GM12875 (cell line): ENCODE results near the gene PLEKHG7.

Experiments
- H3K4me3 ChIP-seq: one replicate; pipeline ENCODE4 v1.5.1; 2011; ENCODE audit warnings: low read depth, low read length, control low read depth
- CTCF ChIP-seq: IDR thresholded peaks from 2 replicates; pipeline ENCODE4 v1.5.1; 2011; ENCODE audit warnings: low read depth, mild to moderate bottlenecking, control low read depth, inconsistent platforms, low read length, moderate library complexity, borderline replicate concordance; ENCODE audit not compliant: insufficient read depth

Gene PLEKHG7

GRCh38 chr12:92722897-92723296, 20.1 kb downstream of the PLEKHG7 start:
- no peak overlapping the region for H3K4me3 ChIP-seq
- no peak for TF ChIP-seq CTCF

- TF ChIP-seq CTCF = no peak
- H3K4me3 ChIP-seq = no peak overlapping the region
Observed at GRCh38 chr12:92726850-92727249, 24.1 kb downstream of the PLEKHG7 start.

GRCh38 chr12:92729773-92730305, 27.1 kb downstream of the PLEKHG7 start:
- no peak overlapping the region for H3K4me3 ChIP-seq
- TF ChIP-seq CTCF = no peak

GRCh38 chr12:92730758-92731157, 28.0 kb downstream of the PLEKHG7 start:
- no peak for TF ChIP-seq CTCF
- H3K4me3 ChIP-seq = no peak overlapping the region

- no peak for TF ChIP-seq CTCF
- H3K4me3 ChIP-seq = no peak overlapping the region
Observed at GRCh38 chr12:92732216-92732615, 29.4 kb downstream of the PLEKHG7 start.

GRCh38 chr12:92732716-92733115, 29.9 kb downstream of the PLEKHG7 start:
- H3K4me3 ChIP-seq = no peak overlapping the region
- no peak for TF ChIP-seq CTCF

- TF ChIP-seq CTCF = no peak
- H3K4me3 ChIP-seq = no peak overlapping the region
Observed at GRCh38 chr12:92733181-92733580, 30.4 kb downstream of the PLEKHG7 start.
